ENCODE results near the gene DLGAP1. TPM values are rescaled to one million over a fixed set of nuclear protein-coding genes. Genes with fewer than 3 reads are reported as not detected.

Gene DLGAP1
- total and polyA plus RNA-seq, 2 of the 4 experiments (the other 2 are of a cell fraction): under 0.01 to 0.09 TPM

DNA sequence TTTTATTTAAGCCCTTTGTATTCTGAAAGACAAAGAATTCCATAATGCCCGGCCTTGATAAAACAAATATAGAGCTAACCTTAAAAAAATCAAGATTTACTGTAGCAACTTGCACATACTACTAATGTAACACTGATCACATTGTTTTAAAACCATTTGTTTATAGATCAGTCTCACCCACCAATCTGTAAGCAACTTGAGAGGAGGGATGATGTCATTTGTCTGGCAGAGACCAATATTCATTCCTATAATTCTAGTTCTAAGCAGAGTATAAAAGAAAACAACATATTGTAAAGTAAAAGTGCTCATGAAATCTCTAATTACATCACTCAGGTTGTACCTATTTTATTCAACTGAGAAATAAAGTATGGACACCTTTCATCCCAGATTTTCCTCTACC lies 624.5 kb downstream of the DLGAP1 start:
- Histone ChIP-seq H4K8ac (ENCODE audit: low read depth in 2 of 2, low read length in 2 of 2) (no peak overlapping the region), H3K14ac (replicated peaks; ENCODE audit: low read depth, low read length) (no peak overlapping the region), H2BK120ac (ENCODE audit: low read depth, low read length) (no peak overlapping the region), H3K9me3 (ENCODE audit: control insufficient read depth, insufficient read depth, low read length) (no peaks in the 10 kb centered on the region), H3K4me2 (ENCODE audit: low read depth, low read length) (no peak overlapping the region), H2BK20ac (ENCODE audit: low read depth, low read length) (0 out of 2 replicates have a peak overlapping the region, but pooled peaks have one; percentile 0), H3K4me3 (ENCODE audit: insufficient read depth, low read depth, low read length) (no peak overlapping the region), H3K4me1 (ENCODE audit: control insufficient read depth, insufficient read depth, low read length) (peaks cover 4% of the 10 kb centered on the region), H3K4ac (ENCODE audit: low read depth, low read length) (no peak overlapping the region), H3K9ac (ENCODE audit: low read depth, low read length) (no peak overlapping the region), H3K27ac (ENCODE audit: insufficient read depth, low read length) (peak overlapping the region; percentile 45; the same call in 1 of the 2 replicates), H2AK5ac (ENCODE audit: low read depth, low read length) (no peak overlapping the region), H3K36me3 (ENCODE audit: control insufficient read depth, insufficient read depth, low read length) (no peaks in the 10 kb centered on the region), H4K20me1 (ENCODE audit: insufficient read depth, low read length) (no peaks in the 10 kb centered on the region), H2BK5ac (ENCODE audit: low read depth, low read length, poor library complexity, severe bottlenecking) (no peak overlapping the region), H2AFZ (replicated peaks; ENCODE audit: low read length, poor library complexity) (no peak overlapping the region), H3K79me1 (ENCODE audit: low read depth in 1 of 2, low read length in 2 of 2) (no peaks in the 10 kb centered on the region), H4K91ac (ENCODE audit: insufficient read depth, low read depth, low read length) (no peak overlapping the region), H2BK15ac (ENCODE audit: low read depth, low read length) (no peak overlapping the region), H3K27me3 (ENCODE audit: control insufficient read depth, insufficient read depth, low read length) (no peaks in the 10 kb centered on the region; the same call in 1 of the 2 replicates), H2AK9ac (replicated peaks; ENCODE audit: low read depth, low read length, poor library complexity) (no peak overlapping the region), H3K18ac (ENCODE audit: low read depth, low read length) (peak overlapping the region; percentile 69; the same call in 1 of the 2 replicates), H3K56ac (ENCODE audit: extremely low read depth, insufficient read depth, low read length) (no peak overlapping the region), H3K9me1 (ENCODE audit: insufficient read depth, low read length) (no peaks in the 10 kb centered on the region; the same call in 1 of the 2 replicates), H3K23ac (ENCODE audit: low read depth, low read length) (no peak overlapping the region), H4K5ac (ENCODE audit: low read depth, low read length) (peak overlapping the region; percentile 63; the same call in 1 of the 2 replicates)
- CTCF ChIA-PET: no interaction called here
- WGBS, 2 experiments (ENCODE audit: extremely low coverage in 2 of 2, insufficient read length in 1 of 2): no CpG with 5 or more reads among the region's 1 CpG
- BruUV-seq (replicated peaks): no TSS peak
- dilution Hi-C loops (cut with HindIII; ENCODE audit: low sequenced_read_pairs, unreplicated experiment): no loop called here
- TF ChIP-seq MXI1 (IDR thresholded peaks at IDR 0.05; ENCODE audit: borderline replicate concordance, low read depth, low read length) (no peak), CHD1 (IDR thresholded peaks at IDR 0.05; ENCODE audit: low read depth, low read length) (no peak), FOS (IDR thresholded peaks at IDR 0.05; ENCODE audit: low read depth, low read length) (no peak), RCOR1 (IDR thresholded peaks at IDR 0.05; ENCODE audit: insufficient replicate concordance, low read length) (no peak), CEBPB (IDR thresholded peaks at IDR 0.05; ENCODE audit: low read depth, low read length) (no peak), POLR2A (IDR thresholded peaks at IDR 0.05; ENCODE audit: low read depth, low read length) (no peak), NFE2L2 (IDR thresholded peaks at IDR 0.05; ENCODE audit: low read depth, low read length) (no peak)
- TF ChIP-seq, protein P1, sequence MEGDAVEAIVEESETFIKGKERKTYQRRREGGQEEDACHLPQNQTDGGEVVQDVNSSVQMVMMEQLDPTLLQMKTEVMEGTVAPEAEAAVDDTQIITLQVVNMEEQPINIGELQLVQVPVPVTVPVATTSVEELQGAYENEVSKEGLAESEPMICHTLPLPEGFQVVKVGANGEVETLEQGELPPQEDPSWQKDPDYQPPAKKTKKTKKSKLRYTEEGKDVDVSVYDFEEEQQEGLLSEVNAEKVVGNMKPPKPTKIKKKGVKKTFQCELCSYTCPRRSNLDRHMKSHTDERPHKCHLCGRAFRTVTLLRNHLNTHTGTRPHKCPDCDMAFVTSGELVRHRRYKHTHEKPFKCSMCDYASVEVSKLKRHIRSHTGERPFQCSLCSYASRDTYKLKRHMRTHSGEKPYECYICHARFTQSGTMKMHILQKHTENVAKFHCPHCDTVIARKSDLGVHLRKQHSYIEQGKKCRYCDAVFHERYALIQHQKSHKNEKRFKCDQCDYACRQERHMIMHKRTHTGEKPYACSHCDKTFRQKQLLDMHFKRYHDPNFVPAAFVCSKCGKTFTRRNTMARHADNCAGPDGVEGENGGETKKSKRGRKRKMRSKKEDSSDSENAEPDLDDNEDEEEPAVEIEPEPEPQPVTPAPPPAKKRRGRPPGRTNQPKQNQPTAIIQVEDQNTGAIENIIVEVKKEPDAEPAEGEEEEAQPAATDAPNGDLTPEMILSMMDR (conservative IDR thresholded peaks at IDR 0.05; ENCODE audit: low read depth, low read length): no peak
- ATAC-seq (ENCODE audit: low read depth) (peak; percentile 84), DNase-seq (peak; percentile 81)
- in situ Hi-C loops (cut with MboI; ENCODE audit: low sequenced_read_pairs): no loop called here
- intact Hi-C loops (cut with micrococcal nuclease): no loop called here
- POLR2A ChIA-PET (ENCODE audit: unreplicated experiment): no interaction called here
